NCI-H510A treated with DMSO at 0.1 percent for 48 hours (cell line): ENCODE measurements around the gene ZNF771.

Experiments used
- DNase-seq: peaks from one replicate; lab custom pipeline; 2025; lab: John Stamatoyannopoulos, UW

The ZNF771 gene

GRCh38 chr16:30399435-30400186 is 7.8 kb upstream of the ZNF771 start:
- DNase-seq, result no peak

- peak; percentile 86 for DNase-seq
Observed at GRCh38 chr16:30401768-30402425, 5.5 kb upstream of the ZNF771 start.

DNA sequence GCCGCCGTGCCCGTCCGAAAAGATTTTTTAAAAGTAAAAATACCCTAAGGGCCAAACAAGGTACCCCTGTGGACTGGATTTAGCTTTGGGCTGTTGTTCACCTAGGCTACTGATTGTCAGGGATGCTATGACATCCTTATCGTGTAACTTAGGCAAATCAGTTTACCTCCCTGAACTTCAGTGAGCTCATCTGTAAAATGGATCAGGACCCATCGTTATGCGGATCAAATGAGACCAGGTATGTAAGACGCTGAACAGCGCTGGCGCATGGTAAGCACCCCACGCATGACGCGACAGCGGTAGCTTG is 658 bp upstream of the ZNF771 start:
- DNase-seq, result no peak

DNA sequence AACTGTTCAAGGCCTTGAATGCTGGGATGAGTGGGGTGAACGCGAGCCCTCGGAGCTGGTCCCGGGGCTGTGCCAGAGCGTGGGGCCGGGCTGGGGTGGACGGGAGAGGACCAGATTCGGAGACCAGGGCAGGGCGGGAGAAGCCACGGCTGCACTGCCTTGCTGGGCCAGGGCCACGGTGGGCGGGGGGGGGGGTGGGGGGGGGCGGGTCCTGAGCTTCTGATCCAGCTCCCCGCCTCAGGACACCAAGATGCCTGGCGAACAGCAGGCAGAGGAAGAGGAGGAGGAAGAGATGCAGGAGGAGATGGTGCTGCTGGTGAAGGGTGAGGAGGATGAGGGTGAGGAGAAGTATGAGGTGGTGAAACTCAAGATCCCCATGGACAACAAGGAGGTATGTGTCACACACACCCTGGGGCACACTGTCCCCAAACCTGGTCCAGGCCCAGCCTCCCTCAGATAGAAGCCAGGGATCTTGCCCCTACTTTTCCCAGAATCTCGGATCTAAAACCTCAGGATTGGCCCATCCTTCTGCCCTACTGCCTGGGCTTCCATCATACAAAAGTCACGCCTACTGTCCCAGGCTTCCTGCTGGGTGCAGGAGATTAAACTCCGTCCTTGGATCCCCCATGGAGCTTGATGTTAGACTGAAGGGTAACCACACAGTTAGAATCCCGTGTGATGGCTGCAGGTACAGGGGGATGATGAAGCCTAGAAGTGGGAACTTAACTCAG is 563 bp downstream of the ZNF771 start:
- peak; percentile 65 for DNase-seq

DNA sequence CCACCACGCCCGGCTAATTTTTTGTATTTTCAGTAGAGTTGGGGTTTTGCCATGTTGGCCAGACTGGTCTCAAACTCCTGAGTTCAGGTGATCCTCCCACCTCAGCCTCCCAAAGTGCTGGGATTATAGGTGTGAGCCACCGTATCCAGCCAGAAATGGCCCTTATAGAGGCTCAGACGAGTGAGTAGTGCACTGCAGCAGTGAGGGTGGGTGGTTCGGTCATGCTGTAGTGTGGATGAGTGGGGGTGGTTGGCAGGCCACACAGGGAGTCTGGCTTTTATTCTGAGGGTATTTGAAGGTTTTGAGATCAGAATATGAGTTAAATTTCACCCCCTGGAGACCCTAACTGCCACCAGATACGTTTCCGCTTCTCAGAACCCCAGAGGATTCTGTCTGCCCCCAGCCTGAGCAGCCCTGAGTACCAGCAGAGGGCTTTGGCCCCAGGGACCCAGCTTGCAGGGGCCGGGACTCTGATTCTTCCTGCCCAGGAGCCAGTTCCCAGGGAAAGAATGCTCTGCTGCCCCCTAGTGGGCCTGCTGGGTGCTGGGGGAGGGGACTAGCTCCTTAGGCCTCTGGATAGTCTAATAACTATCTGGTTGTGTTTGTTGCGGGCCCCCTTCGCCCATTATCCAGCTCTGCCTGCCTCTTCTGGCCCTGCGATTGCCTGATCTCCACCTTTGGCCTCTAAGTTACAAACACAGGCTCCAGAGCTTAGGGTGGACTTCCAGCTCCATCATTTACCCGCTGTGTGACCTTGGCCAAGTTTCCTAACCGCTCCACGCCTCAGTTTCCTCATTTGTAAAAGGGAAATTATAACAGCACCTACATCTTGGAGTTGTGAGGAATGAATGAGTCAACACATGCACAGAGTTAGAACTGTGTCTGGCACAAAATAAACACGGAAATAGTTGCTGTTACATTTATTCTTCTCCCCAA is 2.0 kb downstream of the ZNF771 start:
- DNase-seq, result peak; percentile 95

DNA sequence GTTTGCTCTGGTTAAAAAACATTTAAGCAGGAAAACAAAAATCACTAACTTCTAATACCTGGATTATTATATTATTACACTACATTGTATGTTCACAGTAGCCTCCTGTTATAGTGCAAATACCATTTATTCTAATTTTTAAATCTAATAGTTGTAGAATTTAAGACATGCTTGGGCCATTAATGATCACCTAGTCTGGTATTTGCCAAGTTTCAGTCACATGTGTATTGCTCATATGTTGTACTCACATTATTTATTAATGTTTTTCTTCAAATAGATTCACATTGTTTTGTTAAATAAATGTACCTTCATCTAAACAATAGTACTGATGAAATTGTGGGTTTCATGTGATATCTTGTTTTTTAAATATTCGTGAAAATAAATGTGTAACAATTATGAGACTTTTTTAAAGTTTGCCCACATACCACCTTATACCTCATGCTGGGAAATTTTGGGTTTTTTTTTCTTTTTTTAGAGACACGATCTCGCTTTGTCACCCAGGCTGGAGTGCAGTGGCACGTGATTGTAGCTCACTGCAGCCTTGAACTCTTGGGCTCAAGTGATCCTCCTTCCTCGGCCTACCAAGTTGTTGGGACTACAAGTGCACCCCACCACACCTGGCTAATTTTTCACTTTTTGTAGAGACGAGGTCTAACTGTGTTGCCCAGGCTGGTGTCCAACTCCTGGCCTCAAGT is 5.9 kb downstream of the ZNF771 start:
- DNase-seq, result no peak

DNA sequence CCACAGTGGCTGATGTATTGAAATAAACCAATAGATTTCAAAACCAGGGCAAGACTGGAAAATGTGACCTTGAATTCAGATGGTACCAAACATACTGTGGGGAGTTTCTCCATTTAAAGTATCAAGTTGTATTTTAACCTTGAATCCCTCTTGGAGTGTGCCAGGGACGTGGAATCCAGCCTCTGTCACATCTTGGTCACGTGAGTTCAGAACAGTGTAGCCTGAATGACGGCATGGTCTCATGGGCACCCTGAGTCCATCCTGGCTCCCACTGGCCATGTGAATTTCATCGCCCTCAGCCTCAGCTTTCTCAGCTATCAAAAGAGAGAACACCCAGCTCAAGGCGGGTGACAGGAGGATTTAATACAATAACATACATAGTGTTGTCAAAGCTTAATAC is 6.8 kb downstream of the ZNF771 start:
- DNase-seq, result no peak

DNA sequence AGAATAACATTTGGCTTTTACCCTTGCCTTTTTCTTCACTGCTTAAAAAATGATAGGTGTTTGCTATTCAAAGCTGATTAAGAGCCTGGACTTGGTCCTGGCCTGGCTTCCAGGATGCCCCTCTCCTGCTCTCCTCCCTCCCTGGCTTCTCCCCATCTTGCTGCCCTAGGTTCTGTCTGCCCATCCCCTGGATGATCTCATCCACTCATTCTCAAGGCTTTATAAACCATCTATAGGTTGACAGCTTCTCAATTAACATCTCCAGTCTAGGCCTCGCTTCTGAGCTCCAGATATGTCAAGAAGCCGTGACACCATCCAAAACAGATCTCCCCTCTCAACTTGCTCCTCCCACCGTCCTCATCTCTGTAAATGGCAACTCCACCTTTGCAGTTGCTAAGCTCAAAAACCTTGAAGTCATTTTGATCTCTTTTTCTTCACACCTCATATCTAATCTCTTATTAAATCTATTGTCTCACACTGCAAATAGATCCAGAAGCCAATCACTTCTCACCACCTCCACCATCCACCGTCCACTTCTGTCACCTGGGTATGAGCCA is 8.7 kb downstream of the ZNF771 start:
- no peak for DNase-seq

- peak; percentile 27 for DNase-seq
Observed at GRCh38 chr16:30416624-30417528, 9.5 kb downstream of the ZNF771 start.

- DNase-seq, result peak; percentile 99
Observed at GRCh38 chr16:30417529-30418349, 10.3 kb downstream of the ZNF771 start.

DNA sequence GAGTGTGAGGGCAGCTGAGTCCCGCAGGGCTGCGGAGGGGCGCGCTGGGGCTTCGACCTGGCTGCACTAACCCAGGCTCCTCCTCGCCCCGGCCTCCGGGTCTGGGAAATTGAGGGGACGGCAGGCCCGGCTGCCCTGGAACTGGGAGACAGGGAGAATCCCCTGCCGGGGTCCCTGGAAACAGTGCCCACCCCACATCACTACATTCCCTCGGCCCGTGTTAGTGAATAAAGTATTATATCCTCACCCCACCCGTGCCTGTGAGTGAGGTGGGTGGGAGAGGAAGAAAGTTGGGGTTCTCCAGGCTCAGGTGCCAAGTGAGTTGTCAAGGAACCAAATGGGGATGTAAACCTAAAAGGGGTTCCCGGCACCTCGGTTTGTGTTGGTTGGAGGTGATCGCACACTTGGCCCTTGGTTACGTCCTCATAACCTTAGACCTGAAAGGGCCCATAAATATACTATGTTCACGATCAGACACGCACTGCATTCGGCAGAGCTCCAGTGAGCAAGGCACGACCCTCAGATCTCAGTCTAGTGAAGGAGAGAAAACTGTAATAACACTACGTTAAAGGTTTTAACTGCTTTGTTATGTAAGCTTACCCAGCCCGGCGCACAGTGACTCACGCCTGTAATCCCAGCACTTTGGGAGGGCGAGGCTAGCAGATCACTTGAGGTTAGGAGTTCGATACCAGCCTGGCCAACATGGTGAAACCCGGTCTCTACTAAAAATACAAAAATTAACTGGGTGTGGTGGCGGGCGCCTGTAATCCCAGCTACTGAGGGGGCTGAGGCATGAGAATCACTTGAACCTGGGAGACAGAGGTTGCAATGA is 11.2 kb downstream of the ZNF771 start:
- DNase-seq, result no peak

- no peak for DNase-seq
Observed at GRCh38 chr16:30421010-30421409, 13.6 kb downstream of the ZNF771 start.

GRCh38 chr16:30428055-30428454 is 20.6 kb downstream of the ZNF771 start:
- DNase-seq, result no peak

DNA sequence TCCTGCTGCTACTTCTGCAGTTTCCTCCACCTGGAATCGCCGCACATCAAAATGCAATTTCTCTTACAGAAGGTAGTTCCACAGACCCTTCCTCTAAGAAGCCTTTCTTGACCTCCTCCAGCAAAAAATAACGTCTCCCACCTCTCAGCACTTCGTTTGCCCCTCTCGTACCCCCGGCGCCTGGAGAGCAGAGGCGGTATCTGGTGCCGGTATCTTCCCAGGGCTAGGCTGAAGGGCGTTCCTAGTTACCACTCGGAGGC is 21.9 kb downstream of the ZNF771 start:
- peak; percentile 78 for DNase-seq

GRCh38 chr16:30429678-30430427 is 22.4 kb downstream of the ZNF771 start, which contains the start of gene DCTPP1:
Gene DCTPP1, minus strand, starts transcription at chr16:30430030. Its CDS starts 50 bp downstream, at chr16:30429980.
- DNase-seq, result peak; percentile 99

DNA sequence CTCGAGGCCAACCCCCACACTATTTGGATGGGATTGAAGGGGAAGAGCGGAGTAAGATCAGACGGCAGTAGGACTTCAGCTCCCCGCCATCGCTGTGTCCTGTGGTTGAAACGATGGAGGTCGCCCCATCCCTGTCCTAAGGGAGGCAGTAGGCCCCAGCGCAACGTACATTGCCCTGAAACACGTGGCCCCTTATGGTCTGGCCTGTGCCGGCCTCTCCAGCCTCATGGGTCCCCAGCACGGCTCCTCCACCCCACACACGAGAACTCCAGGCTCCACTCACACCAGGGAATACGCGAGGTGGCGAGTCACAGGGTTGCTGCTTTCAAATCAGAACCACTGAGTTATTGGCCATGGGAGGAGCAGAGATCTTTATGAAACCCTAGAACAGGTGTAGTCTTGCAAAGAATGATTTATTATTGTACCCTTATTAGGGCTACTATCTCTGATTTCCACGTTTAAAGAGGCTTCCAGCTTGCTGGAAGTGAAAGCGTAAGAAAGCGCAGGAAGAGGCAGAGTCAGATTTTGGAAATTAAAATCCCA is 23.1 kb downstream of the ZNF771 start:
- no peak for DNase-seq

GRCh38 chr16:30434852-30435251 is 27.4 kb downstream of the ZNF771 start:
- no peak for DNase-seq
